ENCODE data around the gene STMN1.
"Not testable (repeated sequence)": the region's sequence is repeated elsewhere in the genome, so short reads cannot be mapped to it uniquely, and the experiment has no call there.

The STMN1 gene

DNA sequence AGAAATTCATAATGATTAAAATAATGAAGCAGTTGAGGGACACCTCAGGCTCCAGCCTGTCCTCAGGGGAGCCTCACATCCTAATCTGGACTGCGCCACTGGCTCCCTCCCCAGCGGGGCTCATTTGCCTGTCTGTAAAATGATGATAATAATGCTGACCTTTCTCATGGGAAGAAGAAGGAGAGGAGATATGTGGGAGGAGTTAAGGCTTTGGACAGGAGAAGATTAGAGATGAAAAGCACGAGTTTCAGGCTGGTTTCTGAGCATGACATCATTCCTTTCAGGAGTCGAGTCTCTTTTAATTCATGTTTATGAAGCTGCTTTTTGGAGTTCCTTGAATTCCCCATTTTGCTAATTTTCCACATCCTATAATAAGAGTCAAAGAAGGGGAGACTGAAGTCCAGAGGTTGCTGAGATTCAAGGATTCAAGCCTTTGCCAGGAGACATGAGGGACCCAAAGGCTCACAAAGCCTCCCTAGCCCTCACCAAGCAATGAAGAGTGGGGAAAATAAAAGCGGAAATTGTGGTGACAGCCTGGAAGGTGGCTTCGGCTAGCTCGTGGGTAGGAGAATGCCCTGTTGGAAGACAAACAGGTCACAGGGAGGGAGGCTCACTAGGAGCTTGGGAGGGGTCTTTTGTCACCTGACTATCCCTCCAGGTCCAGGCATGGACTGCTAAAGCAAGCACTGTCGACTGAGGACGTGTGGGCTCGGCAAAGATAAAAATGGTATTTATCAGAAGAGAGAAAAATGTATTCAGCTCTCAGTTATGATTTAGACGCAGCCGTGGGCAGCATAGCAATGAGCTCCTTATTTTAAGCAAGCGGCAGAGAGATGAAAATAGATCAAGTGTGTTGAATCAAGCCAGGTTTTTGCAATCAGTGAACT lies 27.5 kb upstream of the STMN1 start:
- H4K20me1 ChIP-seq (ENCODE audit: insufficient read depth, low read length, poor library complexity, severe bottlenecking) = no peaks in the 10 kb centered on the region

DNA sequence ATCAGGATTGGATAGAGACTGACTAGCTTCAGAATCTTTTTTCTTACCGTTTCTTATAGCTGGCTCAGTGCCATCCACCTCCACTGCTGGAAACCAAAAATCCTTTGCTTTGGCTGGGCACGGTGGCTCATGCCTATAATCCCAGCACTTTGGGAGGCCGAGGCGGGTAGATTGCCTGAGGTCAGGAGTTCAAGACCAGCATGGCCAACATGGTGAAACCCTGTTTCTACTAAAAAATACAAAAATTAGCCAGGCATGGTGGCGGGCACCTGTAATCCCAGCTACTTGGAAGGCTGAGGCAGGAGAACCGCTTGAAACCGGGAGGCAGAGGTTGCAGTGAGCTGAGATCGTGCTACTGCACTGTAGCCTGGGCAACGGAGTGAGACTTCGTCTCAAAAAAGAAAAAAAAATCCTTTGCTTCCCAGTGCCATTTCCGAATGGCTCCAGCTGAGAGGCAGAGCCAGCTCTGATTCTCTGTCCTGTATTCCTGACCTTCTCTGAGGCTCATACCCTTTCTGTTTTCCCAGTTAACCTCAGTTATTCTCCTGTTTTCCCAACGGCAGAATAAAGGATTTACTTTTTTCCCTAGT lies 26.7 kb upstream of the STMN1 start:
- not testable (repeated sequence) for H2AFZ ChIP-seq (ENCODE audit: low read length); H4K20me1 ChIP-seq (ENCODE audit: insufficient read depth, low read length, poor library complexity, severe bottlenecking); H3K9ac ChIP-seq (ENCODE audit: low read depth, low read length, poor library complexity, severe bottlenecking); H3K4me3 ChIP-seq (ENCODE audit: low read length, poor library complexity, severe bottlenecking); H3K4me2 ChIP-seq (ENCODE audit: low read depth, low read length, poor library complexity, severe bottlenecking); H3K27me3 ChIP-seq (ENCODE audit: insufficient read depth, low read length, poor library complexity, severe bottlenecking); H3K36me3 ChIP-seq (ENCODE audit: insufficient read depth, low read length); H3K4me1 ChIP-seq (ENCODE audit: insufficient read depth, low read length, poor library complexity, severe bottlenecking); H3K9me3 ChIP-seq (ENCODE audit: insufficient read depth, low read depth, low read length); H3K79me2 ChIP-seq (ENCODE audit: insufficient read depth, low read length); H3K9me2 ChIP-seq (replicated peaks; ENCODE audit: low read depth, low read length); H3F3A ChIP-seq (ENCODE audit: low read depth)

More for the DNA sequence above, 27.5 kb upstream of the STMN1 start:
- Histone ChIP-seq H3F3A (ENCODE audit: low read depth) (no peaks in the 10 kb centered on the region), H3K36me3 (ENCODE audit: insufficient read depth, low read length) (no peaks in the 10 kb centered on the region), H3K4me2 (ENCODE audit: low read depth, low read length, poor library complexity, severe bottlenecking) (no peak overlapping the region), H3K9me3 (ENCODE audit: insufficient read depth, low read depth, low read length) (no peaks in the 10 kb centered on the region), H3K9ac (ENCODE audit: low read depth, low read length, poor library complexity, severe bottlenecking) (no peak overlapping the region), H3K27me3 (ENCODE audit: insufficient read depth, low read length, poor library complexity, severe bottlenecking) (no peaks in the 10 kb centered on the region), H2AFZ (ENCODE audit: low read length) (no peak overlapping the region), H3K4me1 (ENCODE audit: insufficient read depth, low read length, poor library complexity, severe bottlenecking) (no peaks in the 10 kb centered on the region), H3K4me3 (ENCODE audit: low read length, poor library complexity, severe bottlenecking) (no peak overlapping the region), H3K9me2 (replicated peaks; ENCODE audit: low read depth, low read length) (no peaks in the 10 kb centered on the region), H3K79me2 (ENCODE audit: insufficient read depth, low read length) (no peaks in the 10 kb centered on the region)
- no peak for TF ChIP-seq EZH2phosphoT487 (IDR thresholded peaks at IDR 0.05; ENCODE audit: borderline replicate concordance)
- TF ChIP-seq, protein P1, sequence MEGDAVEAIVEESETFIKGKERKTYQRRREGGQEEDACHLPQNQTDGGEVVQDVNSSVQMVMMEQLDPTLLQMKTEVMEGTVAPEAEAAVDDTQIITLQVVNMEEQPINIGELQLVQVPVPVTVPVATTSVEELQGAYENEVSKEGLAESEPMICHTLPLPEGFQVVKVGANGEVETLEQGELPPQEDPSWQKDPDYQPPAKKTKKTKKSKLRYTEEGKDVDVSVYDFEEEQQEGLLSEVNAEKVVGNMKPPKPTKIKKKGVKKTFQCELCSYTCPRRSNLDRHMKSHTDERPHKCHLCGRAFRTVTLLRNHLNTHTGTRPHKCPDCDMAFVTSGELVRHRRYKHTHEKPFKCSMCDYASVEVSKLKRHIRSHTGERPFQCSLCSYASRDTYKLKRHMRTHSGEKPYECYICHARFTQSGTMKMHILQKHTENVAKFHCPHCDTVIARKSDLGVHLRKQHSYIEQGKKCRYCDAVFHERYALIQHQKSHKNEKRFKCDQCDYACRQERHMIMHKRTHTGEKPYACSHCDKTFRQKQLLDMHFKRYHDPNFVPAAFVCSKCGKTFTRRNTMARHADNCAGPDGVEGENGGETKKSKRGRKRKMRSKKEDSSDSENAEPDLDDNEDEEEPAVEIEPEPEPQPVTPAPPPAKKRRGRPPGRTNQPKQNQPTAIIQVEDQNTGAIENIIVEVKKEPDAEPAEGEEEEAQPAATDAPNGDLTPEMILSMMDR (conservative IDR thresholded peaks at IDR 0.05; ENCODE audit: low read length) = no peak

DNA sequence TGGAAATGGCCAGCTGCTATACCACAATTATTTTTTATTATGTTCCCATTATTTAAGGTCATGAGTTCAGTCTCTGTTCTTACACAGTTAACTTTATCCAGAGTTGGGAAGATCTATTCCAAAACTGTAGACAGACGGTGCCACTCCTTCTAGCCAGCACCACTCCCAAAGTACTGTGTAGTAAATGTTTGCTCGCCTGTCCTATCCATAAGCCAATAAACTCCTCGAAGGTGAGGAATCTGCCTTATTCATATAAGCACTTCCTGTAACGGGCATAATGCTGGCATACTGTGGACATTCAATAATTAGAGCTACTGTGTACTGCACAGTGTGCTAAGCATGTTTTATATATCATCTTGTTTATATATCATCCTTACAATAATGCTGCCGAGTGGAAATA lies 26.1 kb upstream of the STMN1 start:
- no peak for TF ChIP-seq EZH2phosphoT487 (IDR thresholded peaks at IDR 0.05; ENCODE audit: borderline replicate concordance)
- TF ChIP-seq, protein P1 (conservative IDR thresholded peaks at IDR 0.05; ENCODE audit: low read length) = no peak
- Histone ChIP-seq H3K9me3 (ENCODE audit: insufficient read depth, low read depth, low read length) (no peaks in the 10 kb centered on the region), H3K27me3 (ENCODE audit: insufficient read depth, low read length, poor library complexity, severe bottlenecking) (no peaks in the 10 kb centered on the region), H3K4me2 (ENCODE audit: low read depth, low read length, poor library complexity, severe bottlenecking) (no peak overlapping the region), H2AFZ (ENCODE audit: low read length) (no peak overlapping the region), H4K20me1 (ENCODE audit: insufficient read depth, low read length, poor library complexity, severe bottlenecking) (no peaks in the 10 kb centered on the region), H3K4me3 (ENCODE audit: low read length, poor library complexity, severe bottlenecking) (no peak overlapping the region), H3F3A (ENCODE audit: low read depth) (no peaks in the 10 kb centered on the region), H3K79me2 (ENCODE audit: insufficient read depth, low read length) (no peaks in the 10 kb centered on the region), H3K4me1 (ENCODE audit: insufficient read depth, low read length, poor library complexity, severe bottlenecking) (peaks cover 5% of the 10 kb centered on the region), H3K9ac (ENCODE audit: low read depth, low read length, poor library complexity, severe bottlenecking) (no peak overlapping the region), H3K9me2 (replicated peaks; ENCODE audit: low read depth, low read length) (no peaks in the 10 kb centered on the region), H3K36me3 (ENCODE audit: insufficient read depth, low read length) (no peaks in the 10 kb centered on the region)

Measured in Loucy (cell line).